ENCODE data around the gene C1orf87.

The C1orf87 gene

GRCh38 chr1:60066001-60066400, 7.6 kb downstream of the C1orf87 start:
- WGBS, 2 experiments = 92% methylated on average over 1 of the region's 1 CpG; no CpG with 5 or more reads in 1 of the 2 experiments

GRCh38 chr1:60065199-60065598, 8.4 kb downstream of the C1orf87 start:
- no peak overlapping the region for H3K4me3 ChIP-seq (ENCODE audit: insufficient read depth, low read depth, low read length)
- no peaks in the 10 kb centered on the region for H3K4me1 ChIP-seq (ENCODE audit: control insufficient read depth, insufficient read depth, low read length)
- H3K27me3 ChIP-seq (ENCODE audit: control insufficient read depth, insufficient read depth, low read length, poor library complexity, severe bottlenecking) = no peaks in the 10 kb centered on the region
- 93 to 95% methylated on average over 2 of the region's 2 CpGs for WGBS, 2 experiments
- H3K27ac ChIP-seq (ENCODE audit: insufficient read depth, low read depth, low read length, poor library complexity, severe bottlenecking) = no peak overlapping the region
- H3K9me3 ChIP-seq (ENCODE audit: control insufficient read depth, low read length) = peaks cover 2% of the 10 kb centered on the region
- no peaks in the 10 kb centered on the region for H3K36me3 ChIP-seq (ENCODE audit: control insufficient read depth, insufficient read depth, low read length)

More at GRCh38 chr1:60066001-60066400, 7.6 kb downstream of the C1orf87 start:
- Histone ChIP-seq H3K27ac (ENCODE audit: insufficient read depth, low read depth, low read length, poor library complexity, severe bottlenecking) (no peak overlapping the region), H3K9me3 (ENCODE audit: control insufficient read depth, low read length) (peaks cover 2% of the 10 kb centered on the region), H3K27me3 (ENCODE audit: control insufficient read depth, insufficient read depth, low read length, poor library complexity, severe bottlenecking) (no peaks in the 10 kb centered on the region), H3K4me3 (ENCODE audit: insufficient read depth, low read depth, low read length) (no peak overlapping the region), H3K36me3 (ENCODE audit: control insufficient read depth, insufficient read depth, low read length) (no peaks in the 10 kb centered on the region), H3K4me1 (ENCODE audit: control insufficient read depth, insufficient read depth, low read length) (no peaks in the 10 kb centered on the region)

- H3K27ac ChIP-seq (ENCODE audit: insufficient read depth, low read depth, low read length, poor library complexity, severe bottlenecking) = no peak overlapping the region
- H3K4me3 ChIP-seq (ENCODE audit: insufficient read depth, low read depth, low read length) = no peak overlapping the region
- H3K9me3 ChIP-seq (ENCODE audit: control insufficient read depth, low read length) = peaks cover 2% of the 10 kb centered on the region
- H3K36me3 ChIP-seq (ENCODE audit: control insufficient read depth, insufficient read depth, low read length) = no peaks in the 10 kb centered on the region
- 80 to 83% methylated on average over 4 of the region's 4 CpGs for WGBS, 2 experiments
- H3K27me3 ChIP-seq (ENCODE audit: control insufficient read depth, insufficient read depth, low read length, poor library complexity, severe bottlenecking) = no peaks in the 10 kb centered on the region
- H3K4me1 ChIP-seq (ENCODE audit: control insufficient read depth, insufficient read depth, low read length) = no peaks in the 10 kb centered on the region
Observed at GRCh38 chr1:60063561-60063960, 10.0 kb downstream of the C1orf87 start.

DNA sequence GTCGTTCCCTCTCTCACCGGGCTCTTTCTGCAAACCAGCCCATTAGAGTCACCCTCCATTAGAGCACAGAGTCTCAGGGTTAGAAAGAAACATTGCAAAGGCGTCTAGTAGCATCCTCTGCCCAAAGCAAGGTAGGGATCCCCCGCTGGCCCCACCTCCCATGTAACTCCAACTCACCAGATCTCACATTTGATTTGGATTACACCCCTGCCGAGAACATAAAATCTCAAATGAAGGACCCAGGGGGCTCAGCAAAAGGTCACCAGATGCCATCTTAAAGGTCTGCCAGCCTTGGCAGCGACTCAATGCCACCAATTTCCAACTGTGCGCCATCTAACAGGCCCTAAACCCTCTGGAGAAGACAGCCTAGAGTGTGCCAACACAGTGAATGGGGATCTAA, 14.1 kb downstream of the C1orf87 start:
- 92 to 93% methylated on average over 7 of the region's 7 CpGs for WGBS, 2 experiments
- H3K4me1 ChIP-seq (ENCODE audit: control insufficient read depth, insufficient read depth, low read length) = no peaks in the 10 kb centered on the region
- no peaks in the 10 kb centered on the region for H3K36me3 ChIP-seq (ENCODE audit: control insufficient read depth, insufficient read depth, low read length)
- no peak overlapping the region for H3K27ac ChIP-seq (ENCODE audit: insufficient read depth, low read depth, low read length, poor library complexity, severe bottlenecking)
- H3K9me3 ChIP-seq (ENCODE audit: control insufficient read depth, low read length) = peaks cover 2% of the 10 kb centered on the region
- H3K4me3 ChIP-seq (ENCODE audit: insufficient read depth, low read depth, low read length) = no peak overlapping the region
- H3K27me3 ChIP-seq (ENCODE audit: control insufficient read depth, insufficient read depth, low read length, poor library complexity, severe bottlenecking) = no peaks in the 10 kb centered on the region

DNA sequence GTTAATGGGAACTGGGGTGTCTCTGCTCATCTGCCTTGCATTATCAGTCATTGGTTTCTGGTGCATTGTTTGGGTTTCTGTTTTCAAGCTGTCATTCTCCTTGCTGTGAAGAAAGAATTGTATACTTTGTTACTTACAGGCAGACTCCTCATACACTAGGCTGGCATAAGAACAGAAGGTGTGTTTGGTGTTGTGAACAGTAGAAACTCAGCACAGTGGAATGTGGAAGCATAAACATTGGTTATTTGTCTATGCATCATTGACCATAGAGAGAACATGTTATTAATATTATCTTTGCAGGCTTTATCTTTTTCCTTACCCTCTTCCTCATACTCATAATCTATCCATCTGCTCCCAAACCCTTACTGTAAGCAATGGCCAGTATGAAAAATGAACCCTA, 18.2 kb downstream of the C1orf87 start:
- H3K9me3 ChIP-seq (ENCODE audit: control insufficient read depth, low read length) = no peaks in the 10 kb centered on the region
- no peaks in the 10 kb centered on the region for H3K27me3 ChIP-seq (ENCODE audit: control insufficient read depth, insufficient read depth, low read length, poor library complexity, severe bottlenecking)
- no peaks in the 10 kb centered on the region for H3K4me1 ChIP-seq (ENCODE audit: control insufficient read depth, insufficient read depth, low read length)
- H3K36me3 ChIP-seq (ENCODE audit: control insufficient read depth, insufficient read depth, low read length) = no peaks in the 10 kb centered on the region
- no peak overlapping the region for H3K27ac ChIP-seq (ENCODE audit: insufficient read depth, low read depth, low read length, poor library complexity, severe bottlenecking)
- no peak overlapping the region for H3K4me3 ChIP-seq (ENCODE audit: insufficient read depth, low read depth, low read length)

DNA sequence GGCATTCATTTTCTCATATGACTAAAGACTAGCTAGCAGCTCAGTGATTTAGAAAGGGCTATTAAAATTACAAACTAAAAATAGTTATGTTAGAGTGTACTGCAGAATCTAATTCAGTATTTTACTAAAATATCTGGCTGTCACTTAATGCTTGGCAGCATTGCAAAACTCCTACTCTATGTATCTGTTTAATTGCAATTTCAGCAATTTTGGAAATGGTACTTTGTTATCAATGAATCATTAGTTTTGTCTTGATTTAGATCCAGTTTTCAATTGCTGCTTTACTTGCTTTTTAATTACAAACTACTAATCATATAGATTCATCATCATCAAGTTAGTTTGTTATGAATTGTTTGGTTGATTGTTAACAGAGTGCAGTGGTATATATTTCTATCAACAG, 19.2 kb downstream of the C1orf87 start:
- no peaks in the 10 kb centered on the region for H3K36me3 ChIP-seq (ENCODE audit: control insufficient read depth, insufficient read depth, low read length)
- no peaks in the 10 kb centered on the region for H3K9me3 ChIP-seq (ENCODE audit: control insufficient read depth, low read length)
- H3K4me1 ChIP-seq (ENCODE audit: control insufficient read depth, insufficient read depth, low read length) = no peaks in the 10 kb centered on the region
- no peaks in the 10 kb centered on the region for H3K27me3 ChIP-seq (ENCODE audit: control insufficient read depth, insufficient read depth, low read length, poor library complexity, severe bottlenecking)
- H3K27ac ChIP-seq (ENCODE audit: insufficient read depth, low read depth, low read length, poor library complexity, severe bottlenecking) = no peak overlapping the region
- H3K4me3 ChIP-seq (ENCODE audit: insufficient read depth, low read depth, low read length) = no peak overlapping the region

- H3K27ac ChIP-seq (ENCODE audit: insufficient read depth, low read depth, low read length, poor library complexity, severe bottlenecking) = no peak overlapping the region
- no peaks in the 10 kb centered on the region for H3K9me3 ChIP-seq (ENCODE audit: control insufficient read depth, low read length)
- H3K36me3 ChIP-seq (ENCODE audit: control insufficient read depth, insufficient read depth, low read length) = no peaks in the 10 kb centered on the region
- H3K27me3 ChIP-seq (ENCODE audit: control insufficient read depth, insufficient read depth, low read length, poor library complexity, severe bottlenecking) = no peaks in the 10 kb centered on the region
- 87 to 95% methylated on average over 9 of the region's 9 CpGs for WGBS, 2 experiments
- H3K4me3 ChIP-seq (ENCODE audit: insufficient read depth, low read depth, low read length) = no peak overlapping the region
- no peaks in the 10 kb centered on the region for H3K4me1 ChIP-seq (ENCODE audit: control insufficient read depth, insufficient read depth, low read length)
Observed at GRCh38 chr1:60052601-60053000, 21.0 kb downstream of the C1orf87 start.

DNA sequence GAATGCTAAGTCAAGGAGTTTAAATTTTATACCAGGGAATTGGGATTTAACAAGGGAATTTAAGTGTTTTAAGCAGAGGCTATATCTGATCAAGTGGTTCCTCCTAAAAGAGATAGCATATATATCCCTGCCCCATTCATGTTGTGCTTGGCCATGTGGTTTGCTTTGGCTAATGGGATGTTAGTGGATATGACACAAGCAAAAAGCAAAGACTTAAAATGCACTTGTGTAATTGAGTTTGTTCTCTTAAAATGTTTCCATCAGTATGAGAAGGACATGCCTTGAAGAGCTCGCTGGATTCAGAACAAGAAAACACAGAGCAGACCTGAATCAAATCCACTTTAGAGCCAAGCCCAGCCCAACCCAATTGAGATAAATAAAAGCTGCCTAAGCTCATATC, 22.4 kb downstream of the C1orf87 start:
- 92 to 100% methylated on average over 1 of the region's 1 CpG for WGBS, 2 experiments
- Histone ChIP-seq H3K27me3 (ENCODE audit: control insufficient read depth, insufficient read depth, low read length, poor library complexity, severe bottlenecking) (no peaks in the 10 kb centered on the region), H3K4me1 (ENCODE audit: control insufficient read depth, insufficient read depth, low read length) (no peaks in the 10 kb centered on the region)

DNA sequence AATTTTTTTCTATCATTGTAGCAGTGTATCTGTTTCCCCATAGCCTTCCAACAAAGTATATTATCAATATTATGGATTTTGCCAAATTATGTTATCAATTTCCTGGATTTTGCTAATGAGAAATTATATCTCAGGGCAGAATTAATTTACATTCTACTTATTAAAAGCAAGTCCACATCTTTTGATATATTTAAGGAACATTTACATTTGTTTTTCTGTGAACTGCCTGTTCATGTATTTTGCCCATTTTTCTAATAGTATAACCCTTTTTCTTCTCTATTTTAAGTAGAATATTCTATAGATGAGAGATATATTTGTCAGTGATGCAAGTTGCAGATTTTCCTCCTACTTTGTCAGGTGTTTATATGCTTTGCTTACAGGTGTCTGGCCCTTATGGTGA, 24.4 kb downstream of the C1orf87 start:
- Histone ChIP-seq H3K4me3 (ENCODE audit: insufficient read depth, low read depth, low read length) (no peak overlapping the region), H3K27me3 (ENCODE audit: control insufficient read depth, insufficient read depth, low read length, poor library complexity, severe bottlenecking) (no peaks in the 10 kb centered on the region), H3K36me3 (ENCODE audit: control insufficient read depth, insufficient read depth, low read length) (no peaks in the 10 kb centered on the region), H3K27ac (ENCODE audit: insufficient read depth, low read depth, low read length, poor library complexity, severe bottlenecking) (no peak overlapping the region), H3K4me1 (ENCODE audit: control insufficient read depth, insufficient read depth, low read length) (no peaks in the 10 kb centered on the region), H3K9me3 (ENCODE audit: control insufficient read depth, low read length) (no peaks in the 10 kb centered on the region)

More for the DNA sequence above, 22.4 kb downstream of the C1orf87 start:
- H3K27ac ChIP-seq (ENCODE audit: insufficient read depth, low read depth, low read length, poor library complexity, severe bottlenecking) = no peak overlapping the region
- H3K36me3 ChIP-seq (ENCODE audit: control insufficient read depth, insufficient read depth, low read length) = no peaks in the 10 kb centered on the region
- no peak overlapping the region for H3K4me3 ChIP-seq (ENCODE audit: insufficient read depth, low read depth, low read length)
- H3K9me3 ChIP-seq (ENCODE audit: control insufficient read depth, low read length) = no peaks in the 10 kb centered on the region

GRCh38 chr1:60044881-60045280, 28.7 kb downstream of the C1orf87 start:
- no peak overlapping the region for H3K27ac ChIP-seq (ENCODE audit: insufficient read depth, low read depth, low read length, poor library complexity, severe bottlenecking)
- H3K4me3 ChIP-seq (ENCODE audit: insufficient read depth, low read depth, low read length) = no peak overlapping the region
- H3K4me1 ChIP-seq (ENCODE audit: control insufficient read depth, insufficient read depth, low read length) = no peaks in the 10 kb centered on the region
- H3K27me3 ChIP-seq (ENCODE audit: control insufficient read depth, insufficient read depth, low read length, poor library complexity, severe bottlenecking) = no peaks in the 10 kb centered on the region
- no peaks in the 10 kb centered on the region for H3K9me3 ChIP-seq (ENCODE audit: control insufficient read depth, low read length)
- no peaks in the 10 kb centered on the region for H3K36me3 ChIP-seq (ENCODE audit: control insufficient read depth, insufficient read depth, low read length)

DNA sequence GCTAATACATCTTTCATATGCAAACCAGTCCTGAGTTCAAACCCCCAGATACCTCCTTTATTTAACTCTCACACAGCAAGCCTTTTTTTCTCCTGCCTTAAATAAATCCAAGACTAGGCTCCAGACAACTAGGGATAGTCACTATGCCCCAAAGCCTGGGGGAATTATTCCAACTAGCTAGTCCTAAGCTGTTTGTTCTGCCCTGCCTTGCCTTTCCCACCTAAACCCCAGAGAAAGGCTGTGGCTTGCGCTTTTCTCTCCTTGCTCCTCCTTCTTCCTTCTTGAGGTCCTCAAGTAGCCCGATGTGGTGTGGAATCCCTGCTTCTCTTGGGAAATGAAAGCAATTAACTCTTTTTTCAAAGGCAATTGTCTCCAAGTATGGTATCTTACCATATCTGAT, 31.8 kb downstream of the C1orf87 start:
- Histone ChIP-seq H3K9me3 (ENCODE audit: control insufficient read depth, low read length) (no peaks in the 10 kb centered on the region), H3K27ac (ENCODE audit: insufficient read depth, low read depth, low read length, poor library complexity, severe bottlenecking) (no peak overlapping the region)
- WGBS, 2 experiments = 50% methylated on average over 2 of the region's 2 CpGs

More for the DNA sequence above, 31.8 kb downstream of the C1orf87 start:
- Histone ChIP-seq H3K27me3 (ENCODE audit: control insufficient read depth, insufficient read depth, low read length, poor library complexity, severe bottlenecking) (no peaks in the 10 kb centered on the region), H3K4me1 (ENCODE audit: control insufficient read depth, insufficient read depth, low read length) (no peaks in the 10 kb centered on the region), H3K36me3 (ENCODE audit: control insufficient read depth, insufficient read depth, low read length) (no peaks in the 10 kb centered on the region), H3K4me3 (ENCODE audit: insufficient read depth, low read depth, low read length) (no peak overlapping the region)
